ENCODE results near the gene SPNS2.

The SPNS2 gene

DNA sequence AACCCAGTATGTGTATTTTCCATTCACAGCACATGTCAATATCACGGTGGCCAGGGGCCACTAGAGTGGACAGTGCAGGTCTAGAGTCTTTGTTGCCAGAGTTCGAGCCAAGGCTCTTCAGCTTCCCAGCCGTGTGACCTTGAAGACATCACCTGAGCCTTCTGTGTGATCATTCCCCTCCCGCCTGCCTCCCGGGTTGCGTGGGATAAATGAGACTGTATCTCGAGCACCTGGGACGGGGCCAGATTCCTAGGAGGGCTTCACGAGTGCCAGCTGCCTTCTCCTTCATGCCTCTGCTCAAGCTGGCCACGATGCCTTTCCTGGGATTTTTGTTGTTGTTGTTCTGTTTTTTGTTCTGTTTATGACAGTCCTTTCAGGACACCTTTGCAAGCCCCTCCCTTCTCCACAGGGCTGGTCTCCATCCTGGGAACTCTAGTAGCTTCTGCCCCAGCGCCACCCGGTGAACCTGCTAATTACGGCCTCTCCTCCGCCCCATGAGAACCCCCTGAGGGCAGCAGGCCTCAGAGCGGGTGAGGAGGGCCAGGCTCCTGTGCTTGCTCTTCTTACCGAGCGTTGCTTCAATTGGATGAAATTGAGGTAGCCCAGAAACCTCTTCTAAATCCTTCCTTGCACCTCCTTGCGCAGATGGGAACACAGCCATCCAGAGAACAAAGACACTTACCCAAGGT lies 3.9 kb downstream of the SPNS2 start:
- no peak for DNase-seq (ENCODE audit: low read depth in 1 of 2, low spot score in 1 of 2)

DNA sequence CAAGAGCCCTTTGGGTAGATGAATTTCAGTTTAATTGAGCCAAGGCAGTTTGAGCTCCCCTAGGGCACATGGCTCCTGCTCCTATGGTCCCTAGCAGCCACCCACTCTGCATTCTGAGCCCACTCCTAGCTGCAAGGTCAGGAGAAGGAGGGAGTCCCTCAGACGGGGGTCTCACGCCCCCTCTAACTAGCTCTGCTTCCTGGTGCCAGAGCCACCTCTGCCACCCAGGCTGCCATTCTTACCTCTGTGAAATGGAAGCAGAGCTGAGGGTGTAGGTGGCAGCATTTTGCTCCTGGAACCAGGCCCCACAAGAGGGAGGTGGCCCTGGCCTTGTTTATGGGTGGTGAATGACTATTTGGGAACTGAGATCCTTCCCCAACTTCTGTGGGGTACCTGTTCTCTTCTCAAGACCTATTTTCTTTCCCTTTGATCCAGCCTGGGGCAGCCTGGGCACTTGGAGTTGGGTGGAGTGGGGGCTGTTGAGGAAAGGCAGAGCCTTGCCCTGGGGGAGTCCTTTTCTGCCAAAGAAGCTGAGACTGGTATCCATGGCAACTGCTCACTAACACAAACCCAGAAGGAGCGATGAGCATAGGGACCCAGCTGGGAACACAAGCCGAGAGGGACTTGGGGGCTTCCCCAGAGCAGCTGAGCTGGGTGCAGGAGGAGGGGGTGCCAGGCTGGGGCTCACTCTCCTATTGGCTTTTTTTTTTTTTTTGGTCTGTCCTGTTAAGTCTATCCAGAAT lies 4.8 kb downstream of the SPNS2 start:
- DNase-seq (ENCODE audit: low read depth in 1 of 2, low spot score in 1 of 2): no peak

DNA sequence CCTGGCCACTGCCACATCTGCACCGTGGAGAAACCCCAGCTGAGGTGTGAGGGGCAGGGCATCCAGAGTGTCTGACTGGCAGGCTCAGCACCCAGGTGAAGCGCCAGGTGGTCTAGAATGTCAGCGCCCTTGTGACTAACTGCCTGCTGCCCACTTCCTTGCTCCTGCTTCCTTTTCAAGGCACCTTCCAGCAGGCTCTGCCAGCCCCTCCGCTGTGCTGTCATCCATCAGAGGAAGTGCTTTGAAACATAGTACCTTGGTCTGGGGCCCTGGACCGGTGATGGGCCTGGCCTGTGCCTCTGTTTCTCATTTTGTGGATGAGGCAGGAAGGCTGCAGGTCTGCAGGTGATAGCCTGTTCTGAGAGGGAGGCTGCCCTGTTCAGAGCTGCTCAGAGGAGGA lies 5.5 kb downstream of the SPNS2 start:
- DNase-seq (ENCODE audit: low read depth in 1 of 2, low spot score in 1 of 2): no peak

DNA sequence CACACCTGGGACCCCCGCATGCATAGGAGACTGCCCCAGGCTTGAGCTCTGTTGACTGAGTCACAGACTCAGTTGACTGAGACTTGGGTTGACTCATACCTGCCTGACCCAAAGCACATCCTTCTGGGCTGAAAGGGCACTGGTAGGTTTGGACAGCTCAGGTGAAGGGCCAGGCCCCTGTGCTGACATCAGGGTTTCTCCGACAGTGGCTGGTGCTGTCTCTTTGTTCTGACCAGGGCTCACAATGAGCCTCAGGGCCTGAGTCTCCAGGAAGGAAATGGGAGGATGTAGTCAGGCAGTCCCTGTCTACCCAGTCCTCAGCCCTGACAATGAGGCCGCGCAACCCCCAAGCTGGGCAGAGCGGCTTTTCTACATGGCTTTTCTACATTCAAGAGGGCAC lies 6.5 kb downstream of the SPNS2 start:
- no peak for DNase-seq (ENCODE audit: low read depth in 1 of 2, low spot score in 1 of 2)

DNA sequence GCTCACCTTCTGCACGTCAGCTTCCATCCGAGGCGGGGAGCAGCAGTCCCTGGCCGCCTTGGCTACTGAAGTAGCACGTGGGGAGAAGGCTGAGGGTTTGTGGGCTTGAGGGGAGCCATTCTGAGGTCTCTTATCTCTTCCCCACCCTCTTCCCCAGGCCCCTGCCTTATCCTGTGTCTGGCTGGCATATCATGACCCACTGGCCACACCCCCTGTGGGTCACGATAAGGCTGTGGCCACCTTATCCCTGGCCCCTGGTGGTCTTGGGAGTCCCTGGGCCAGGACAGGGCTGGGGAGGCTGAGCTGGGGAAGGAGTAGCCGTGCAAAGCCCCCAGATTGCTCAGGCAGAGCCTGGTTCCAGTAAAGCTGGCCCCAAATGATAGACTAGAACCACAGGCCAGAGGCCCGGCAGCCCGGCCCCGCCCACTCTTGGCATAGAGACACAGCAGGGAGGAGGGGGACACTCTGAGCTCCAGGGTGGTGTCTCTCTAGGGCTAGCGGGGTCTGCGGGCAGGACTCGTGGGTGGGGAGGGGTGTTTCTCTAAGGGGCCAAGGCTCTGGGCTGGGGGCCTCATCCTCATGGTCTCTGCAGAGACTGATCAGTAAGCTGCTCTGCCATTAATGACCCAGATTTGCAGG lies 7.6 kb downstream of the SPNS2 start:
- DNase-seq (ENCODE audit: low read depth in 1 of 2, low spot score in 1 of 2): no peak

DNA sequence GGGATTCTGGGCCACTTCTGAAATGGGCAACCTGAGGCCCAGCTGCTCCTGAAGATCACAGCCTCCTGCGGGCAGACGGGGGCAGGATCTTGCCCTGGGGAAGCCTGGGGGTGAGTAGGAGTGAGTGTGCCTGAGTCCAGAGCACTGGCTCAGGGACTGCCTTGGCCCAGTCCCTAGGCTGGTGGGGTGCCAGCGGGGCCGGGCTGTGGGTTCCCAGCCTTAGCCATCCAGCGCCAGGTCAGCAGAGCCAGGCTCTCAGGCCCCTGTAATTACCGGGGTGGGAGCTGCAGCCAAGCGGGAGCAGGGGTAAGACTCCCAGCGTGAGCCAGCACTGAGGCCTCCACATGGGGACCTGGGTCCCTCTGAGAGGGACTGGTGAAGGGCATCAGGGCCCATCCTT lies 8.2 kb downstream of the SPNS2 start:
- DNase-seq (ENCODE audit: low read depth in 1 of 2, low spot score in 1 of 2): no peak

DNA sequence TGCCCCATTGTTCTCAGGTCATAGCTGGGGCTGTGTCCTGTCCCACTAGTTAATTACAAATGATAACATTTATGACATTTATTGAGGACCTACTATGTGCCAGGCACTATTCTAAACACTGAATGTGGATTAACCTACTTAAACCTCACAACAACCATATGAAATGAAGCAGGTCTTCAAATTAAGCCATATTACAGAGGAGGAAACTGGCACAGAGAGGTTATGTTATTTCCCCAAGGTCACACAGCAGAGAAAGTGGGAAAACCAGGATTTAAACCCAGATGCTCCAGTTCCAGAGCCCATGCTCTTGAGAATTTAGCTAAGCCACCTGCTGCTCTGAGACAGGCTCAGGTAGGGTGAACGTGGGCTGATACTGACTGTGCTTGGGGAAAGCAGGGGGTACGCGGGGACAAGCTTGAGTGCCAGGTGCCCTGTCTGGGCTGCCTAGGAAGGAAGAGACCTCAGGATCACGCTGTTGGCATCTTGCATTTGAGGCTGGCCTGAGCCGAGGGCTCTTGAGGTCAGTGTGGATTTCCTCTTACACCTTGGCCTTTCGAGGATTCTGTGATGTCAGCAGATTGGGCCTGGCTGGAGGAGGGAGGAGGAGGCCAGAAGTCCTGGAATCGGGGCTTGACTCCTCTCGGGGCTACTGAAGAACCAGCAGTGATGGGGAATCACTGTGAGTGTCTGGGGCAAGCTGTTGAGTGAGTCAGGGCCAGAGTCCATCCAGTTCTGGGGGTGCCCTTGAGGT lies 8.9 kb downstream of the SPNS2 start:
- no peak for DNase-seq (ENCODE audit: low read depth in 1 of 2, low spot score in 1 of 2)

DNA sequence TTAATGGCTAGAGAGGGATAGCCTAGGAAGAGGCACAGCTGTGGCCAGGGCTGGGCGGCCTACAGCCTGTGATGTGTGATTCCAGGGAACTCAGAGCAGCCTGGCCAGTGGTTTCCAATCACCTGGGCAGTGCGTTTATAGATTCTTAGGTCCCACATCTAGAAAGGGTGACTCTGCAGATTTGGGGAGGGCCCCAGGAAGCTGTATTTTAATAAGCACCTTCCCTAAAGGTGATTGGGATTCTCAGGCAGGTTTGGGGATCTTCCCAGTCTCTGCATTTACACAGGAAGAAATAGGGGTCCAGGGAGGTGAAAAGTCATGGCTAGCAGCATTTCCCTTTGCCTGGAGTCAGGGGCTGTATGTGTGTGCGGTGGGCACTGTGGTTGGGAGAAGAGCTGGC lies 9.5 kb downstream of the SPNS2 start:
- no peak for DNase-seq (ENCODE audit: low read depth in 1 of 2, low spot score in 1 of 2)

DNA sequence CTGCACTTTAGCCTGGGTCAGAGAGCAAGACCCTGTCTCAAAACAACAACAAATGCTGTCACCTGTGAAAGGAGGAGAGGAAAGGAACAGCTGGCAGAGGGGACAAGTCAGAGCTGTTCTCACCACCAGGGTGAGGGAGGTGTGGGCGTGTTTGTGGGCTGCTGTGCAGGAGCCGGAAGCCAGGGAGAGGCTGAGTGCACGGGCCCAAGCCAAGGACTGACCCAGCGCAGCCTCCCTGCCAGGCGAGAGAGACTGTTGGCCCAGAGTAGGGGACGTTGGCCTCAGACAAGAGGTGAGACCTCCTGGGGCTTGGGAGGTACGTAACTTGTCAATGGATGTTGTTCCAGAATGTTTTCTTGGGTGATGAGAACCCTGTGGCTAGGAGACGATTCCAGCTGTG lies 10.7 kb downstream of the SPNS2 start:
- no peak for DNase-seq (ENCODE audit: low read depth in 1 of 2, low spot score in 1 of 2)

DNA sequence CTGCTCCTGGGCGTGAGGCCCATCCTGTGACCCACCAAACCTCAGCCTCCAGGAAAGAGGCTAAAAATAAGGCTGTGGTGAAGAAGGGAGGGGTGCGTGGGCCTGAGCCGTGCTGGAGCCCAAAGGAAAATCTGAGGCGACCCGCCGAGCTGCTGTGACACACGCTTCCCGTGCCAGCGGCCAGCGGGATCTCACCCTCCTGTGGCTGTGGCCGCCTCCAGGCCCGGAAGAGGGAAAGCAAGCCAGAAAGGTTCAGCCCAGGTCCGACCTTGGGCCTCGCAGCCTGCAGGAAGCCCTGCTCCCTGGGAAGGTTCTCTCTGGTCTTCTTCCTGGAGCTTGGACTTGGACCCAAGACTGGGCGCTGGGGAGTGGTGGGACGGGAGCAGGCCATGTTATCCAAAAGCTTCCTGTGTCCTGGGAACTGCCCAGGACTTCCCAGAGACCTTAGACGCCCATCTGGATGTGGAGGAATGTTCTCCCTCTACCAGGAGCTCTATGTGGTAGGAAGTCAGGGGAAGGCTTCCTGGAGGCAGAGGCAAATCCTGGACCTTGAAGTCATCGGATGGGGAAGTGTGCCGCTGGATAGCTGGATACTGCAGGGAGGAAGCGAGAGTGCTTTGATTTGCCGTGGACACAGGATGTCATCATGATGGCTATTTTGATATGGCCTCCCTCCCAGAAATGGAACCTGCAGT lies 11.4 kb downstream of the SPNS2 start:
- DNase-seq (ENCODE audit: low read depth in 1 of 2, low spot score in 1 of 2): no peak

DNA sequence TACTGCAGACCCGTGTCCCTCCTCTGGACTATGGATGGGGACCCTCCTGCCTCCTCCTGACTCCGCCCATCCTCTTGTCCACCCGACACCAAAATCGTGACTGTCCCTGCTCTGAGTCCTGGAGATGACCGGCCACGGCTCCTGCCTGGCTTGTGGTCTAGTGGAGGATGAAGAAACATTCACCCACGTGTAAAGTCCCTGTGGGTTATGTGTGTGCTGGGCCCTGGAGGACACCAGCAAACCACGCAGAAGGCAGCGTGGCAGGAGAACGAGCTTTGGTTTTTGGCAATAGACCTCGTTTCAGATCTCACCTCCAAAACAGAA lies 11.9 kb downstream of the SPNS2 start:
- DNase-seq (ENCODE audit: low read depth in 1 of 2, low spot score in 1 of 2): no peak

DNA sequence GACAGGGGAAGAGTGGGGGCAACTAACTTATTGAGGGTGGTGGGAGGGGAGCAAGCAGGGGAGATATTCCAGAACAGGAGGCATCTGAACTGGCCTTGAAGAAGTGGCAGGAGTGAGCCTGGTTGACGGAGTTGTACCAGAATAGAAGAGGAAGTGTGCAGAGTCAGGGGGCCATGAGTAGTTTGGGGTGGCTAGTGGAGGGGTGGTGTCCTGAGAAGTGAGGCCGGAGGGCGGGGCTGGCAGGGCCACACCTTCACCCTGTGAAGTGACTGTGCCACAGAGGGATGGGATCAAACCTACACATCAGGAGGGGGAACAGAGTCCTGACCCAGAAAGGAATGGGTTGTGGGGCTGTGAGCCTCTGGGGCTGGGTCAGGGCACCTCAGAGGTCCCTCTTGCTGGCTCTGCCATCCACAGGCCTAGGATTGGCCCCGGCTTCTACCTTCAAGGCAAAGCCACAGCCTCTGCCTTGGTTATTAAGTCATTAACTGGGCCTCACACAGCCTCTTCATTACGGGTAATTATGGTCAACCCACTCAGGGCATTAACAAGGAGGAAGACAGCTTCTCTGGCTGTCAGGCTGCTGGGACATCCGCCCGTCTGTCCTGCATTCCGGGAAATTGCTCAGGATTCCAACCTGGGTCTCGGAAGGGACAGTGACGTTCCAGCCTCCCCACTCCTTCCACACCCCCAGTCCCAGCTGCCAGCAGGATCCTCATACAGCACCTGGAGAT lies 12.7 kb downstream of the SPNS2 start:
- no peak for DNase-seq (ENCODE audit: low read depth in 1 of 2, low spot score in 1 of 2)

DNA sequence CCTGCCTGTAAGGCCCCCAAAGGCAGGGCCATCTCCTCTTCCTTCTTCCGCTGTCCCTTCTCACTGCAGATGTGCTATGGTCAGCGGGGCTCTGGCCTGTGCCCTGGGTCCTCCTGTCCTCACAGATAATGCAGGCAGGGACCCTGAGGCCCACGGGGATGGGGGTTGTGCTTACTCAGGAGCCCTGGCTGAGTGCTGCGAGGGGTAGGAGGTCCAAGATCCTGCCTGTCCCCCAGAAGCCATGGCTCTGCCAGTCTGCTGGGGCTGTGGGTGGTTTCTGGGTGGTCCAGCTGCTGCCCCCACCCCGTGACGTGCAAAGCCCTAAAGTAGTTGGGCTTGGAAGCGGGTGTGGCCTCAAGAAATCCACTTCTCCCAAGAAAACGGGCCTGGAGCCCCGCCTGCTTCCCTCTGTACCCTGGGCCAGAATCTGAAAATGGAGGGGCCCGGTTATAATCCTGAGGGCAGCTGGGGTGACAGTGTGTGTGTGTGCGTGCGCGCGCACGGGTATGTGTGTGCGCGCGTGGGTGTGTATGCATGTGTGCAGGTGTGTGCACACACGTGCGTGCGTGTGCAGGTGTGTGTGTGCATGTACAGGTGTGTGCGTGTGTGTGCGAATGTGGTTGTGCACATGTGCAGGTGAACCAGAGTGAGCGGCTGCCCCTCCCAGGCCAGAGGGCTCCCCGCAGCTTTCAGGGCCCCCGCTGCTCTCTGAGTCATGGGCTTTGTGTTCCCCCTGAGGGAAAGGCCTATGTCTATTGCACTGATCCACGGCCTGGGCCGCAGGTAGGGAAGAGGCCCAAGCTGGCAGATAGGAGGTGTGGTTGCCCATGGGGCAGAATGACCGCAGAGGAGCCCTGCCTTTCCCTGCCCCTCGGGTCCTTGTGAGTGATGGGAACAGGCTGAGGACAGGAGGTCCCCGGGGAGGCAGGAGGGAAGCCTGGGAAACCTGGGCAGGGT lies 13.8 kb downstream of the SPNS2 start:
- no peak for DNase-seq (ENCODE audit: low read depth in 1 of 2, low spot score in 1 of 2)

DNA sequence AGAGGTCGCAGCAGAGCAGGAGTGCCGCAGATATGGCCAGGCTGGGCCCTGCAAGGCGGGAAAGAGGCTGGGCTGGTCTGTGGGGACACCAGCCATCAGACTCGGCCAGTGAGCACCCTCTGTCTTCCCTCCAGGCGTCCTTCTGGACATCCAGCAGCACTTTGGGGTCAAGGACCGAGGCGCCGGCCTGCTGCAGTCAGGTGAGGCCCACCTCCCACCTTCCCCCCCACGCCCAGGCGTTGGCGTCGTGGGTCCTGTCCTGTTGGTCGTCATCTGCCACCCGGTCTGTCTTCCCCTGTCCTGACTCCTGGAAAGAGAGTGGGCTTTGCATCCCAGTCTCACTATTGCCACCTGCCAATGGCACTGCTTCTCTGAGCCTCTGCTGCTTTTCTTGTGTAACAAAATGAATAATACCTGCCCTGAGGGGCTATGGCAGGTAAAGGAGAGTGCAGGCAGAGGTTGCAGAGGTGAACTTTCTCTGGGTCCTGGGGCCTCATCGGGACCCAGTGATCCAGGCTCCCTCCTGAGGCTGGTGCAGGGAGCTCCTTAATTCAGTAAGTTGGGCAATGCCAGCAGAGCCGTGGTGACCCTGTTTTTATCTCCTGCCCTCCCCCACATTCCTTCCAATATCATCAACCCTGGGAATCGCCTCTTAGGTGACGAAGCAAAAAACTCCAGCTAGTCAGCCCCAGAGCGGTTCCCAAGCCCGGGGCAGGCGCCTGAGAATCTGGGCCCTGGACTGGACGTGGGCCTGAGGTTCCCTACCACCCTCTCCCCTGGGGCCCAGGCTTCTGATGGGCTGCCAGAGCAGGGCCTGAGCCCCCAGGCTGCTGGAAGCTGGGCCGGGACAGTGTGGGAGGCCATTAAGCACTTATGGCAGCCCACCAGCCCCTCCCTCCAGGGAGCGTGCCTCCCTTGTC lies 14.7 kb downstream of the SPNS2 start:
- no peak for DNase-seq (ENCODE audit: low read depth in 1 of 2, low spot score in 1 of 2)

DNA sequence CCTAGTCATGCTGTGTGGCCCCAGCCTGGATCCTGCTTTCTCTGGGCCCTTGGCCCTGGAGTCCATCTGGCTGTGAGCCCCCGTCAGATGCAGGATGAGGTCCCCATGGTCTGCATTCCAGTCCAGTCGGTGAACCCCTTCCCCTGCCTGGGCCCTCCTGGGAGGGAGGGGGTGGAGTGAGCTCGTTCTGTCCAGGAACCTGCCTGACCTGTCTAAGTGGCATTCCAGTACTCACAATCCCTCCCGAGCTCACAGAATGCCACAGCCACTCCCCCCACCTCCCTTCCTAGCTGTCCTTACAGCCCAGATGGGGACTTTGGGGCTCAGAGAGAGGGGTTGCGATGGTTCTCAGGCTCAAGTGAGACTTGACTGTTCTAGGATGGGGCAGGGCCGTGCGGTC lies 15.5 kb downstream of the SPNS2 start:
- DNase-seq (ENCODE audit: low read depth in 1 of 2, low spot score in 1 of 2): no peak

DNA sequence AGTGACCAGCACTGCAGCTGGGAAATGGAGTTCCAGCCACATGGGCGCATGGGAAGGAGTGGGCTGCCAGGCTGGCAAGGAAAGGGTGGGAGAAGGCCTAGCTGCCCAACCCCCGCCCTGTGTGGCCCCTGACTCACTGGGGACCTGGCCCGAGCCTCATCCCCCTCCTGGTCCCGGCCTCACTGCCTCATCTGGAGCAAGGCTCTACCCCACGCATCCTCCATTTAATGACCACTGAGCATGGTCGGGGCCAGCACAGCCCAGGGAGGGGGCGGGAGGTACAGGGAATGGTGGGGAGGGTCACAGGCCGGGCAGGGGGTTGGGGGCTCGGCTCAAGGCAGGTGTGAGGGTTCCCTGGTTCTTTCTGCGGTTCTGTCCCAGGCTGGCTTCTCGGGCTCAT lies 16.1 kb downstream of the SPNS2 start:
- no peak for DNase-seq (ENCODE audit: low read depth in 1 of 2, low spot score in 1 of 2)

DNA sequence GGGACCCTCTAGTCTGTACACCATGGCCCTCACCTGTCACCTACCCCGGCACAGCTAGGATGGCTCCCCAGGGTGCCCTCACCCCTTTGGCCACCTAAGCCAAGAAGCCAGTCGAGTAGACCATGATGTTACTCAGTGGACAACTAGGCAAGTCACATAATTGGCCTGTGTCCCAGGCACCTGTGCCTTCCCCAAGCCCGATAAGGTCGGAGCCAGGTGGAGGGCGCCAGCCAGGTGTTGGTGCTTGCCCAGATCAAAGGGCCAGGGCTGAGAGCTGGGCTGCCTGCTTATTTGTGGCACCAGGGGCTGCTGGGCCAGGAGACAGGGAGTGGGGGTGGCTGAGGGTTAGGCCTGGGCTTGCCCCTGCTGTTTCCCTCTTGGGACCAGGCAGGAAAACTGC lies 16.8 kb downstream of the SPNS2 start:
- DNase-seq (ENCODE audit: low read depth in 1 of 2, low spot score in 1 of 2): no peak

DNA sequence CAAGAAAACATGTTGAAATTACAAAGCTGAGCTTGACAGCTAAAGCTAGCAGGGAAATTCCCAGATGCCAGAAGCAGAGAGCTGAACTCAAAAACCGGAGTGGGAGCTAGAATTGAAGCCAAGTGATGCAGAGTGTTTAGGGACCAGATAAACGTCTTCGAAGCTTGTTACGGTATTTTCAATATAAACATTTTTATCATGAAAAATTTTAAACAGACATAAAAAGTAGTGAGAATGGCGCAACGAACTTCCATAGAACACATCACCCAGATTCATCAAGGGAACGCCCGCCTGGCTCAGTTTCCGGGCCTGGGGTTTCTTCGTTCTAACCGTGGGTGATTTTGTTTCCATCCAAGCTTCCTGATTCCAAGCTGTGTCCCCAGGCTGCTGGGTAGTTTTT lies 18.1 kb downstream of the SPNS2 start:
- no peak for DNase-seq (ENCODE audit: low read depth in 1 of 2, low spot score in 1 of 2)

DNA sequence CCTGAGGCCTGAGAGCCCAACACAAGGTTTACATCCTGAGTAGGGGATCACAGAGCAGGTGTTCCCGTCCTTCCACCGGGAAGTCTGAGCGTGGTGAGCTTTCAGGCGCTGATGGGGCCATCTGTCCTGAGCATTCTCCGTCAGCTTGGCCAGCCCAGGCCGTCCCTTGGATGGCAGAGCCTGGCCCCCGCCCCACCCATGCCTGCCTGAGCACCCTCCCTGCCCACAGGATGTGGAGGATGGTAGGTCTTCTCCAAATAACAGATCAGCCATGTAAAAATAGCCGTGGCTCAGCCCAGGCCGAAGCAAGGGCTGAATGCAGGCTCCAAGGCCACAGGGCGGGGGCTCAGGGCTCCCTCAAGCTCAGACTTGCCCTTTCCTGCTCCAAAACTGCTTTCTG lies 20.2 kb downstream of the SPNS2 start:
- DNase-seq (ENCODE audit: low read depth in 1 of 2, low spot score in 1 of 2): no peak
